Measurements from ENCODE around the gene PSIP1.

PSIP1 gene

GRCh38 chr9:15543047-15543813, 32.5 kb upstream of the PSIP1 start (continued):
- TF ChIP-seq GLIS3 (CRISPR knock-in tag; IDR thresholded peaks at IDR 0.05) (no peak), OSR1 (CRISPR knock-in tag; IDR thresholded peaks at IDR 0.05) (no peak), ARNTL (CRISPR knock-in tag; IDR thresholded peaks at IDR 0.05; ENCODE audit: borderline replicate concordance, low read depth) (no peak), ZFP30 (CRISPR knock-in tag; IDR thresholded peaks at IDR 0.05) (no peak), ISL1 (CRISPR knock-in tag; IDR thresholded peaks at IDR 0.05) (no peak)

- TF ChIP-seq BACH2 (CRISPR knock-in tag; IDR thresholded peaks at IDR 0.05; ENCODE audit: borderline replicate concordance) (no peak), GLIS3 (CRISPR knock-in tag; IDR thresholded peaks at IDR 0.05) (no peak), PPARA (CRISPR knock-in tag; IDR thresholded peaks at IDR 0.05; ENCODE audit: borderline replicate concordance) (no peak), CSDC2 (CRISPR knock-in tag; IDR thresholded peaks at IDR 0.05) (no peak), CSRNP3 (CRISPR knock-in tag; IDR thresholded peaks at IDR 0.05) (no peak), ZNF565 (CRISPR knock-in tag; conservative IDR thresholded peaks at IDR 0.05; ENCODE audit: low read depth) (no peak), ISL1 (CRISPR knock-in tag; IDR thresholded peaks at IDR 0.05) (no peak), PATZ1 (CRISPR knock-in tag; IDR thresholded peaks at IDR 0.05; ENCODE audit: borderline replicate concordance) (no peak), ZFP3 (CRISPR knock-in tag; IDR thresholded peaks at IDR 0.05) (no peak), OSR1 (CRISPR knock-in tag; IDR thresholded peaks at IDR 0.05) (no peak), POU6F1 (CRISPR knock-in tag; IDR thresholded peaks at IDR 0.05; ENCODE audit: borderline replicate concordance, low read depth) (no peak), ZC3H10 (CRISPR knock-in tag; IDR thresholded peaks at IDR 0.05) (no peak), SNAI2 (CRISPR knock-in tag; IDR thresholded peaks at IDR 0.05) (no peak), CREB5 (CRISPR knock-in tag; IDR thresholded peaks at IDR 0.05; ENCODE audit: low read depth) (no peak), ZFP30 (CRISPR knock-in tag; IDR thresholded peaks at IDR 0.05) (no peak)
These were observed 31.9 kb upstream of the PSIP1 start for GRCh38 chr9:15542624-15543023.

GRCh38 chr9:15541872-15542271, 31.1 kb upstream of the PSIP1 start:
- TF ChIP-seq ZC3H10 (CRISPR knock-in tag; IDR thresholded peaks at IDR 0.05) (no peak), TOX (CRISPR knock-in tag; IDR thresholded peaks at IDR 0.05; ENCODE audit: borderline replicate concordance) (no peak), CSRNP3 (CRISPR knock-in tag; IDR thresholded peaks at IDR 0.05) (no peak), ZNF8 (CRISPR knock-in tag; IDR thresholded peaks at IDR 0.05) (no peak), BACH2 (CRISPR knock-in tag; IDR thresholded peaks at IDR 0.05; ENCODE audit: borderline replicate concordance) (no peak)
- no peak for ATAC-seq

More at GRCh38 chr9:15542624-15543023, 31.9 kb upstream of the PSIP1 start:
- no peak for ATAC-seq

GRCh38 chr9:15531380-15531779, 20.6 kb upstream of the PSIP1 start:
- ATAC-seq, result no peak
- no peak for TF ChIP-seq PATZ1 (CRISPR knock-in tag; IDR thresholded peaks at IDR 0.05; ENCODE audit: borderline replicate concordance)
- no peak for TF ChIP-seq ZNF70 (CRISPR knock-in tag; IDR thresholded peaks at IDR 0.05)
- TF ChIP-seq PPARA (CRISPR knock-in tag; IDR thresholded peaks at IDR 0.05; ENCODE audit: borderline replicate concordance), result no peak
- TF ChIP-seq CSRNP3 (CRISPR knock-in tag; IDR thresholded peaks at IDR 0.05), result no peak
- TF ChIP-seq POU6F1 (CRISPR knock-in tag; IDR thresholded peaks at IDR 0.05; ENCODE audit: borderline replicate concordance, low read depth), result no peak
- no peak for TF ChIP-seq TOX (CRISPR knock-in tag; IDR thresholded peaks at IDR 0.05; ENCODE audit: borderline replicate concordance)
- TF ChIP-seq ISL1 (CRISPR knock-in tag; IDR thresholded peaks at IDR 0.05), result no peak
- no peak for TF ChIP-seq ESRRG (CRISPR knock-in tag; IDR thresholded peaks at IDR 0.05)
